ENCODE measurements around the gene NPFFR1.

NPFFR1 gene

DNA sequence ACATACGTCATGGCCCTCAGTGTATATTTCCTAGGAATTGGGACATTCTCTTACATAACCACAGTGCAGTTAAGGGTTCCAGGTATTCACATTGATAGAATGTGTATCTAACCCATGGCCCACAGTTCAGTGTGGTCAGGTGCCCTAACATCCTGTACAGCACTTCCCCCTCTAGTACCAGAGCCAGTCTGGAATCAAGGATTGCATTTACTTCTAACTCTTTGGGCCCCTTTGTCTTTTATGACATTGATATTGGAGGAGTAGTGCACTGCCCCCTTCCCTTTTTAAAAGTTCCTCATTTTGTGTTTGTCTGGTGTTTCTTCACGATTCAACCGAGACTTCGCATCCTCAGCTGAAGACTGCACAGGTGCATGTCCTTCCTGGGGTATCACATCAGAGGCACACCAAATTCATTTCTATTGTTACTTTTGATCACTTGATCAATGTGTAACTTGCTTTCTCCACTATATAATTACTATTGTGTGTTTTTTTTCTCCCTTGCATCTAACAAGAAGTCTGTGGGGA is 22.4 kb upstream of the NPFFR1 start:
- no peak overlapping the region for H3K9ac ChIP-seq (ENCODE audit: insufficient read length, low read depth)
- H3K9me3 ChIP-seq (ENCODE audit: insufficient read depth, low read length) = no peaks in the 10 kb centered on the region
- H3K36me3 ChIP-seq (ENCODE audit: insufficient read depth, insufficient read length, low read length) = no peaks in the 10 kb centered on the region
- H3K4me3 ChIP-seq (ENCODE audit: insufficient read length, low read depth) = no peak overlapping the region
- no peaks in the 10 kb centered on the region for H3K27me3 ChIP-seq (ENCODE audit: insufficient read depth, insufficient read length)
- TF ChIP-seq YY1 (IDR thresholded peaks at IDR 0.05; ENCODE audit: insufficient read depth, insufficient read length) (no peak), SUZ12 (IDR thresholded peaks at IDR 0.05; ENCODE audit: extremely low read depth, insufficient read depth, insufficient read length) (no peak), ZNF274 (IDR thresholded peaks at IDR 0.05; ENCODE audit: low read depth, low read length) (no peak)
- DNase-seq (ENCODE audit: low read depth, low spot score) = no peak
- no peaks in the 10 kb centered on the region for H3K4me1 ChIP-seq (ENCODE audit: insufficient read depth, insufficient read length)

DNA sequence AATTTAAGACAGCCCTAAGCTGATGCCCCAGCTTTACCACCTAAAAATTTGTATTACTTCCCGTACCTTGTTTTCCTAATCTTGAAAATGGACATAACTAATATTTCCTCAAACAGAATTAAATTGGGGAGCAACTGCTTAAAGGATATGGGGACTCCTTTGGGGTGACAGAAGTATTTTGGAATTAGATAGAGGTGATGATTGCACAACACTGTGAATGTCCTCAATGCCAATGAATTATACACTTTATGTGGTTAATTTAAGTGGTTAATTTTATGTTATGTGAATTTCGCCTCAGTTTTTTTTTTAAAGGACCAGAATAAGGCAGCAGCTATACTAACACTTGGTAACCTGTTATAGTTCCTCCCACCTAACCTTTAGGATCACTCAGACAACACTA is 19.9 kb upstream of the NPFFR1 start:
- Histone ChIP-seq H3K27me3 (ENCODE audit: insufficient read depth, insufficient read length) (no peaks in the 10 kb centered on the region), H3K4me3 (ENCODE audit: insufficient read length, low read depth) (no peak overlapping the region), H3K9ac (ENCODE audit: insufficient read length, low read depth) (no peak overlapping the region), H3K36me3 (ENCODE audit: insufficient read depth, insufficient read length, low read length) (no peaks in the 10 kb centered on the region), H3K9me3 (ENCODE audit: insufficient read depth, low read length) (no peaks in the 10 kb centered on the region), H3K4me1 (ENCODE audit: insufficient read depth, insufficient read length) (no peaks in the 10 kb centered on the region)
- DNase-seq (ENCODE audit: low read depth, low spot score) = no peak
- TF ChIP-seq YY1 (IDR thresholded peaks at IDR 0.05; ENCODE audit: insufficient read depth, insufficient read length) = no peak
- no peak for TF ChIP-seq SUZ12 (IDR thresholded peaks at IDR 0.05; ENCODE audit: extremely low read depth, insufficient read depth, insufficient read length)
- TF ChIP-seq ZNF274 (IDR thresholded peaks at IDR 0.05; ENCODE audit: low read depth, low read length) = no peak

DNA sequence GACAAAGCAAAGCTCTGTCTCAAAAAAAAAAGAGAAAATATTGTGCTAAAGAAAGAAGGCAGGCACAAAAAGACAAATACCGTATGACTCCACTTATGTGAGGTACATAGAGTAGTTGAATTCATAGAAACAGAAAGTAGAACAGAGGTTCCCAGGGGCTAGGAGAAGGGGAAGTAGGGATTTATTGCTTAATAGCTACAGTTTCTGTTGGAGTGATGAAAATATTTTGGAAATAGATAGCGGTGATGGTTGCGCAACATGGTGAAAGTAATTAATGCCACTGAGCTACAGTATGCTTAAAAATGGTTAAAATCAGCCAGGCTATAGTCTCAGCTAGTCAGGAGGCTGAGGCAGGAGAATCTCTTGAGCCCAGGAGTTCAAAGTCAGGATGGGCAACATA is 18.5 kb upstream of the NPFFR1 start:
- H3K9ac ChIP-seq (ENCODE audit: insufficient read length, low read depth) = no peak overlapping the region
- H3K9me3 ChIP-seq (ENCODE audit: insufficient read depth, low read length) = no peaks in the 10 kb centered on the region

DNA sequence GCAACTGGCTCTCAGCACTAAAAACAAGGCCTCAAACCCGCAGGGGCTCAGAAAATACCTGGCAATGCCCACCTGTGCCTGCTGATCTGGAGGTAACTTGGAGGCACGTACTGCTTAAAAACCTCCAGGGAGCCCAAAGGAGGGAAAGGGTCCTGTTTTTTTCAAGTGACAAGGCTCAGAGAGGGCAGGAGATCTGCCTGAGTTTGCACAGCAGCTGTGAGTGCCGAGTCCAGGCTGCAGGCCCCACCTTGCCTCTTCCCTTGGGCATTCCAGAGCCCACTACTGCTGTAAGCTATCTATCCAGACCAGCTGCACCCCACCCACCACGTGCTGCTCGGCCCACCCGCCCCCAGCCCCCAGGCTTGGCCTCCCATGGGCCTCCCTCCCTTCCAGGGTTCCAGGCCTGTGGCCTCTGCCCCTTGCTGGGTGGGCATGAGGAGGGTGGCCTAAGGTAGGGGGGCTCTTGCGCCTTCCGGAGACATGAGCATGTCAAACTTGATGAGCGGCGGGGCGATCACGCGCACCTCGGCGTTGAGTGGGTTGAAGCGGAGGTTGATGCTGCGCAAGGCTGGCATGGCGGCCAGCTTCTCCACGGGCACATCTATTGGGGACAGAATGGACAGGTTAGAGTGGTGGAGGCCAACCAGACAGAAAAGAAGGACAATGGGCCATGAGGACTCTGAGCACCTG is 17.2 kb upstream of the NPFFR1 start:
- Histone ChIP-seq H3K9me3 (ENCODE audit: insufficient read depth, low read length) (no peaks in the 10 kb centered on the region), H3K36me3 (ENCODE audit: insufficient read depth, insufficient read length, low read length) (no peaks in the 10 kb centered on the region), H3K4me1 (ENCODE audit: insufficient read depth, insufficient read length) (no peaks in the 10 kb centered on the region), H3K4me3 (ENCODE audit: insufficient read length, low read depth) (no peak overlapping the region), H3K9ac (ENCODE audit: insufficient read length, low read depth) (no peak overlapping the region), H3K27me3 (ENCODE audit: insufficient read depth, insufficient read length) (no peaks in the 10 kb centered on the region)
- DNase-seq (ENCODE audit: low read depth, low spot score) = no peak
- TF ChIP-seq YY1 (IDR thresholded peaks at IDR 0.05; ENCODE audit: insufficient read depth, insufficient read length) (no peak), SUZ12 (IDR thresholded peaks at IDR 0.05; ENCODE audit: extremely low read depth, insufficient read depth, insufficient read length) (no peak), ZNF274 (IDR thresholded peaks at IDR 0.05; ENCODE audit: low read depth, low read length) (no peak)

More for the DNA sequence above, 18.5 kb upstream of the NPFFR1 start:
- H3K4me1 ChIP-seq (ENCODE audit: insufficient read depth, insufficient read length) = no peaks in the 10 kb centered on the region
- H3K36me3 ChIP-seq (ENCODE audit: insufficient read depth, insufficient read length, low read length) = no peaks in the 10 kb centered on the region
- no peak for DNase-seq (ENCODE audit: low read depth, low spot score)
- H3K4me3 ChIP-seq (ENCODE audit: insufficient read length, low read depth) = no peak overlapping the region
- no peak for TF ChIP-seq ZNF274 (IDR thresholded peaks at IDR 0.05; ENCODE audit: low read depth, low read length)
- H3K27me3 ChIP-seq (ENCODE audit: insufficient read depth, insufficient read length) = no peaks in the 10 kb centered on the region

DNA sequence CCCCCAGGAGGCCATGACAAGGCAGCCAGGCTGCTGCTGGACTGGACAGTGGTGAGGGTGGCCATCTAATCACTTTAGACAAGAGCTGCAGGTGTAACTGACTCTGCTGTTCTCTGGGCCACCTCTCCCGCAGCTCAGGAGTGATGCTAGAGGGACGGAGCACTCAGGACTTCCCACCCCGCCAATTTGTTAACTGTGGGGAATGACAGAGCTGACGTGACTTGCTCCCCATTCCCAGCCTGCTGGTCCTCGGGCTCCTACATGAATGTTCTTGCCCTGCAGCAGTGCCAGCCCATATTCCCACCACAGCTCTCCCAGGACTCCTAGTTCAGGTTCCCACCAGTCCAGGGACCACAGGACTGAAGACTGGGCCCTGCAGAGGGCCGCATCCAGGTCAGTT is 16.7 kb upstream of the NPFFR1 start:
- no peaks in the 10 kb centered on the region for H3K27me3 ChIP-seq (ENCODE audit: insufficient read depth, insufficient read length)
- H3K9ac ChIP-seq (ENCODE audit: insufficient read length, low read depth) = no peak overlapping the region
- TF ChIP-seq ZNF274 (IDR thresholded peaks at IDR 0.05; ENCODE audit: low read depth, low read length) (no peak), SUZ12 (IDR thresholded peaks at IDR 0.05; ENCODE audit: extremely low read depth, insufficient read depth, insufficient read length) (no peak), YY1 (IDR thresholded peaks at IDR 0.05; ENCODE audit: insufficient read depth, insufficient read length) (no peak)
- H3K36me3 ChIP-seq (ENCODE audit: insufficient read depth, insufficient read length, low read length) = no peaks in the 10 kb centered on the region
- H3K4me1 ChIP-seq (ENCODE audit: insufficient read depth, insufficient read length) = no peaks in the 10 kb centered on the region
- DNase-seq (ENCODE audit: low read depth, low spot score) = no peak
- H3K4me3 ChIP-seq (ENCODE audit: insufficient read length, low read depth) = no peak overlapping the region
- H3K9me3 ChIP-seq (ENCODE audit: insufficient read depth, low read length) = no peaks in the 10 kb centered on the region

DNA sequence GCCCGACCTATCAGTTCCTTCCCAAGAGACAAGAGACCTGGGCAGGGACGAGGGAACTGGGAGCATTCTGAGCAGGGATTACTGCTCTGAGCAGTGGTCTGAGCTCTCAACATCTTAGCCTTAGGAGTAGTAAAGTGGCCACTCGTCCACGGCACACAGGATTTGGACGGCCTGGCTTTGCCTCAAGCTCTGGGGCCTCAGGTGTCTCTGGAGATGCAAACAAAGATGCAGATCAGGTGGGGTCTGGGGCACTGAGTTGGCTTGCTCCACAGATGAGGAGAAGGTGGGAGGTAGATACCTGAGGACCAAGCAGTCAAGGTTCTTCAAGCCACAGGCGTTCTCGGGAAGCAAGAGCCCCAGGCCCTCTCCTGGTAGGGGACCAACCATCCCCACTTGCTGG is 16.1 kb upstream of the NPFFR1 start:
- H3K36me3 ChIP-seq (ENCODE audit: insufficient read depth, insufficient read length, low read length) = no peaks in the 10 kb centered on the region
- no peaks in the 10 kb centered on the region for H3K9me3 ChIP-seq (ENCODE audit: insufficient read depth, low read length)
- no peak for DNase-seq (ENCODE audit: low read depth, low spot score)
- no peak for TF ChIP-seq YY1 (IDR thresholded peaks at IDR 0.05; ENCODE audit: insufficient read depth, insufficient read length)
- TF ChIP-seq ZNF274 (IDR thresholded peaks at IDR 0.05; ENCODE audit: low read depth, low read length) = no peak
- TF ChIP-seq SUZ12 (IDR thresholded peaks at IDR 0.05; ENCODE audit: extremely low read depth, insufficient read depth, insufficient read length) = no peak
- no peaks in the 10 kb centered on the region for H3K27me3 ChIP-seq (ENCODE audit: insufficient read depth, insufficient read length)
- no peak overlapping the region for H3K9ac ChIP-seq (ENCODE audit: insufficient read length, low read depth)
- no peak overlapping the region for H3K4me3 ChIP-seq (ENCODE audit: insufficient read length, low read depth)
- no peaks in the 10 kb centered on the region for H3K4me1 ChIP-seq (ENCODE audit: insufficient read depth, insufficient read length)

DNA sequence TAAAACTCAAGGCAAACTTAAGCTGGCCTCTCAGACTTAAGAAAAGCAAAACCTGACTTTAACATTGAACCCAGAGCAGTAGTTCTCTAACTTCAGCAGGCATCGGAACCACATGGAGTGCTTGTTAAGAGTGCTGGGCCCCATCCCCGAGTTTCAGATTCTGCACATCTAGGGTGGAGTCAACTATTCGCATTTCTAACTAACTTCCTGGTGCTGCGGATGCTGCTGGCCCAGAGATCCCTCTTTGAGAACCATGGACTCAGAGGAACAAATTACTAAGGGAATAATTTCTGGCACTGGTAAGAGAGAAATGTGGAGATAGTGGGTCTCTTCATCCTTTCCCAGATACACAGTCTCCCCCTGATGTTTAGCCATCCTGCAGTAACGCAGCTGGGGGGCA is 14.6 kb upstream of the NPFFR1 start:
- no peak overlapping the region for H3K4me3 ChIP-seq (ENCODE audit: insufficient read length, low read depth)
- H3K9me3 ChIP-seq (ENCODE audit: insufficient read depth, low read length) = no peaks in the 10 kb centered on the region
- no peak overlapping the region for H3K9ac ChIP-seq (ENCODE audit: insufficient read length, low read depth)
- H3K4me1 ChIP-seq (ENCODE audit: insufficient read depth, insufficient read length) = no peaks in the 10 kb centered on the region
- no peak for TF ChIP-seq SUZ12 (IDR thresholded peaks at IDR 0.05; ENCODE audit: extremely low read depth, insufficient read depth, insufficient read length)
- TF ChIP-seq ZNF274 (IDR thresholded peaks at IDR 0.05; ENCODE audit: low read depth, low read length) = no peak
- TF ChIP-seq YY1 (IDR thresholded peaks at IDR 0.05; ENCODE audit: insufficient read depth, insufficient read length) = no peak
- H3K36me3 ChIP-seq (ENCODE audit: insufficient read depth, insufficient read length, low read length) = no peaks in the 10 kb centered on the region
- H3K27me3 ChIP-seq (ENCODE audit: insufficient read depth, insufficient read length) = no peaks in the 10 kb centered on the region
- no peak for DNase-seq (ENCODE audit: low read depth, low spot score)
